Type B pancreatic cell (in vitro differentiated cells): ENCODE measurements around the gene RAB10. TPM values are rescaled to one million over a fixed set of nuclear protein-coding genes. Genes with fewer than 3 reads are reported as not detected.

Experiments used
- DNase-seq: peaks from one replicate; pipeline ENCODE4 v3.0.0; 2021; ENCODE audit warnings: mixed read lengths; ENCODE audit not compliant: unreplicated experiment; ENCODE audit errors: extremely low spot score
- H3K27ac Mint-ChIP-seq: 2 replicates; pipeline ENCODE4 v1.8.0; 2021; ENCODE audit warnings: mild to moderate bottlenecking, mixed read lengths
- H3K27me3 Mint-ChIP-seq: 2 replicates; pipeline ENCODE4 v1.8.0; 2021; ENCODE audit warnings: mixed read lengths
- H3K36me3 Mint-ChIP-seq: 2 replicates; pipeline ENCODE4 v1.8.0; 2021; ENCODE audit warnings: mixed read lengths
- H3K4me1 Mint-ChIP-seq: one replicate; pipeline ENCODE4 v1.8.0; 2021; ENCODE audit warnings: mixed read lengths; ENCODE audit not compliant: unreplicated experiment
- H3K4me3 Mint-ChIP-seq: 2 replicates; pipeline ENCODE4 v1.8.0; 2021; ENCODE audit warnings: mild to moderate bottlenecking, mixed read lengths
- H3K9me3 Mint-ChIP-seq: 2 replicates; pipeline ENCODE4 v1.8.0; 2021; ENCODE audit warnings: mixed read lengths
- total RNA-seq: library from RNA; stranded (reverse); gene quantifications from 2 replicates; pipeline ENCODE4 v1.2.1, GENCODE V29; 2021; ENCODE audit warnings: low replicate concordance
- TF ChIP-seq, protein P1 (sequence below): fragments of 200-600 bp; sonication (generic); conservative IDR thresholded peaks from 2 replicates; pipeline ENCODE4 v1.5.0; 2021; ENCODE audit warnings: antibody characterized with exemption, mild to moderate bottlenecking

RAB10 gene
- total RNA-seq, 1 donor from 2014 or later, result 143 TPM

DNA sequence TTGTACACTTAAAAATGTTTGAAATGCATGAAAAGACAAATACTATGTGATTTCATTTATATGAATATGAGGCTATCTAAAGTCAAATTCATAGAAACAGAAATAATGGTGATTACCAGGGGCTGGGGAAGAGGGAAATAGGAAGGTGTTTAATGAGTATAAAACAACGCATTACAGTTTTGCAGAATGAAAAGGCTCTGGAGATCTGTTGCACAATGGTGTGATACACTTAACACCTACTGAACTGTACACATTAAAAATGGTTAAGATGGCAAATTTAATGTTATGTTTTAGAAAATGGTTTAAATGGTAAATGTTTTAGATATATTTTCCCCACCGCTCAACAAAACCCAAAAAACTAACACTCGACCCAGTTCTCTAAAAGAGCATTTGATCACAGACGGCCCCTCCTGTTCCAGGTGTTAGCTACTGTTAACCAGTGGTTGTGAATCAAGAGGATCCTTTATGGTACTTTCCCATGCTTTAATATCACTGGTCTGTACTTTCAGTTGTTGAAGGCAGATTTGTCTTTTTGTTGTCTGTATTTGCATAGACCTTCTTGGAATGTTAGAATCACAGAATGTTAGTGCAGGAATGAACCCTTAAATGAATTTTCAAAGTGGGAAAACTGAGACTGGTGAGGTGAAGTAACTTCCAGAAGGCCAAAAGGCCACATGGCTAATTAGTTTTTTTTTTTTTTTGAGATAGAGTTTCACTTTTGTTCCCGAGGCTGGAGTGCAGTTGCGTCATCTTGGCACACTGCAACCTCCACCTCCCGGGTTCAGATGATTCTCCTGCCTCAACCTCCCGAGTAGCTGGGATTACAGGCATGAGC is 10.2 kb downstream of the RAB10 start:
- peaks cover 33% of the 10 kb centered on the region for H3K36me3 Mint-ChIP-seq
- H3K27ac Mint-ChIP-seq, result peak overlapping the region; percentile 1
- DNase-seq, result no peak
- no peaks in the 10 kb centered on the region for H3K9me3 Mint-ChIP-seq
- peaks cover 19% of the 10 kb centered on the region for H3K4me1 Mint-ChIP-seq
- H3K27me3 Mint-ChIP-seq, result no peaks in the 10 kb centered on the region
- TF ChIP-seq, protein P1, sequence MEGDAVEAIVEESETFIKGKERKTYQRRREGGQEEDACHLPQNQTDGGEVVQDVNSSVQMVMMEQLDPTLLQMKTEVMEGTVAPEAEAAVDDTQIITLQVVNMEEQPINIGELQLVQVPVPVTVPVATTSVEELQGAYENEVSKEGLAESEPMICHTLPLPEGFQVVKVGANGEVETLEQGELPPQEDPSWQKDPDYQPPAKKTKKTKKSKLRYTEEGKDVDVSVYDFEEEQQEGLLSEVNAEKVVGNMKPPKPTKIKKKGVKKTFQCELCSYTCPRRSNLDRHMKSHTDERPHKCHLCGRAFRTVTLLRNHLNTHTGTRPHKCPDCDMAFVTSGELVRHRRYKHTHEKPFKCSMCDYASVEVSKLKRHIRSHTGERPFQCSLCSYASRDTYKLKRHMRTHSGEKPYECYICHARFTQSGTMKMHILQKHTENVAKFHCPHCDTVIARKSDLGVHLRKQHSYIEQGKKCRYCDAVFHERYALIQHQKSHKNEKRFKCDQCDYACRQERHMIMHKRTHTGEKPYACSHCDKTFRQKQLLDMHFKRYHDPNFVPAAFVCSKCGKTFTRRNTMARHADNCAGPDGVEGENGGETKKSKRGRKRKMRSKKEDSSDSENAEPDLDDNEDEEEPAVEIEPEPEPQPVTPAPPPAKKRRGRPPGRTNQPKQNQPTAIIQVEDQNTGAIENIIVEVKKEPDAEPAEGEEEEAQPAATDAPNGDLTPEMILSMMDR, result no peak
- peak overlapping the region; percentile 13 for H3K4me3 Mint-ChIP-seq

DNA sequence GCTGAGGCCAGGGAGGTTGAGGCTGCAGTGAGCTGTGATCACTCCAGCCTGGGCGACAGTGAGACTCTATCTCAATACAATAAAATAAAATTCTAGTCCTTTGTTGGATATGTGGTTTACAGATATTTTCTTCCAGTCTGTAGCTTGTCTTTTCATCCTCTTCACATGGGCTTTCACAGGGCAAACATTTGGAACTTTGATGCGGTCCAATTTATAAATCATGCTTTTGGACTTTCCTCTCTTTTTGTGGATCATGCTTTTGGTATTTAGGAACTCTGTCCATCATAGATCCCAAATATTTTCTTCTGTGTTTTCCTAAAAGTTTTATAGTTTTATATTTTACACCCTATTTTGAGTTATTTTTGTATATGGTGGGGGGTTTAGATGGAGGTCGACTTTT is 14.9 kb downstream of the RAB10 start:
- H3K9me3 Mint-ChIP-seq, result no peaks in the 10 kb centered on the region
- TF ChIP-seq, protein P1, result no peak
- H3K27ac Mint-ChIP-seq, result no peak overlapping the region
- peaks cover 21% of the 10 kb centered on the region for H3K4me1 Mint-ChIP-seq
- no peak overlapping the region for H3K4me3 Mint-ChIP-seq
- H3K27me3 Mint-ChIP-seq, result no peaks in the 10 kb centered on the region
- peaks cover 31% of the 10 kb centered on the region for H3K36me3 Mint-ChIP-seq
- no peak for DNase-seq

DNA sequence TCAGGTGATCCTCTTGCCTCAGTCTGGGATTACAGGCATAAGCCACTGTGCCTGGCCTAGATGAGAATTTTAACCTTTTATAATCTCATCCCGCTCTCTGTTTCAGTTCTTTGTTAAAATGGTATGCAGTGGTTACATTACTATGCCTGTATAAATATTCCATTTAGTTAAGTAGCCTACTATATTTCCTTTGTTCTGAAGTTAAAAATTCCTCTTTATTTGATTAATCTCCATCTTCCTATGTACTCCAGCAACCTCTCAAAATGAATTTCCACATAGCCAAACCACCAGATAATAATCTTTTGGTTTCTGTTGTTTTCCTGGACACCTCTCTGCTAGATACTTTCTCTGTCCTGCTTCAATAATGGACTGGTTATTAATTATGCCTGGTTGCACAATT is 15.8 kb downstream of the RAB10 start:
- Mint-ChIP-seq H3K4me1 (peaks cover 16% of the 10 kb centered on the region), H3K9me3 (no peaks in the 10 kb centered on the region), H3K27me3 (no peaks in the 10 kb centered on the region), H3K4me3 (peak overlapping the region; percentile 10), H3K36me3 (peaks cover 25% of the 10 kb centered on the region), H3K27ac (peak overlapping the region; percentile 55)
- no peak for DNase-seq
- TF ChIP-seq, protein P1, result no peak

DNA sequence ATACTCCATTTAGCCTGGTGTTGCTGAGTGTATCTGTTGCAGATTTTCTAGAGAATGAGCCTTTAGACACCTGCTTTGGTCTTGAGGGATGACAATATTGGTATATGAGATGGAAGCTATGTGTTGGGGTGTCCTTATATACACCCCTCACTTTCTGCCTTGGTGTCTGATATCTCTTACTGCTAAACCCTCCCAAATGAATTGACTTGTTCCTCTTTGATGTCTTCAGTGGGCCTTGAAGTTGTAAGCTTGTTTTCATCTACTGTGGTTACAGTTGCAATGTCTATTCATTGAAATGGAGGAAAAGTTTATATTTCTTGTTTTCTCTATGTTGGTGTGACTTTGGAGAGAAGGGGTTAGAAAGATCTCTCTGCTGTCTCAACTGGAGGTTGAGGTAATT is 18.9 kb downstream of the RAB10 start:
- Mint-ChIP-seq H3K27ac (peak overlapping the region; percentile 27), H3K9me3 (no peaks in the 10 kb centered on the region), H3K27me3 (no peaks in the 10 kb centered on the region), H3K4me1 (peaks cover 24% of the 10 kb centered on the region), H3K36me3 (peaks cover 24% of the 10 kb centered on the region), H3K4me3 (no peak overlapping the region)
- TF ChIP-seq, protein P1, result no peak
- no peak for DNase-seq

DNA sequence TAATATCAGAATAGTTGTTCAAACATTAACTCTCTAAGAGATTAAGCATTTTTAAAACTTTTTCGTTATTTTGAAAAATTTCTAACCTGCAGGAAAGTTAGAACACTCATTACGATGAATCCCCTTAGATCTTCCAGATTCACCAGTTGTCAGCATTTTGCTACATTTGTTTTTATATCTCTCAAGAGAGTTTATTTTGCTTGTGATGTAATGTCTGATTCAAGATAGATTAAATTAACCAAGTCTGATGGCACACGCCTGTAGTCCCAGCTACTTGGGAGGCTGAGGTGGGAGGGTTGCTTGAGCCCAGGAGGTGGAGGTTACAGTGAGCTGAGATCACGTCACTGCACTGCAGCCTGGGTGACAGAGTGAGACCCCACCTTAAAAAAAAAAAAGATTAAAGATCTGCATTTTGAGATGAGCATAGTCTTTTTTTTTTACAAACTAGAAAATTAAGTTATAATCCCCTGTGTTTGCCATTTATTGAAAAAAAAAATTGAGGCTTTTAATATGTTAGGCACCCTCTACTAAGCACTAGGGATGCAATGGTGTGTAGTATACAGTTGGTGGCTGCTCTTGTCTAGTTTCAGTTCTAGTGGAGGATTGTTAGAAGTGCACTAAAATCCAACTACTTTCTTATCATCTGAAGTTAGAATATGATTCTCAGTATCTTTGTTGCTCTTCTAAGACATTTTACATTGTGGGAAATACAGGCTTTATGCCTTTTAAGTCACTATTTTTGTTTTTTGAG is 20.9 kb downstream of the RAB10 start:
- H3K36me3 Mint-ChIP-seq, result peaks cover 19% of the 10 kb centered on the region
- no peak for DNase-seq
- peaks cover 29% of the 10 kb centered on the region for H3K4me1 Mint-ChIP-seq
- no peak overlapping the region for H3K4me3 Mint-ChIP-seq
- no peaks in the 10 kb centered on the region for H3K9me3 Mint-ChIP-seq
- H3K27ac Mint-ChIP-seq, result no peak overlapping the region
- TF ChIP-seq, protein P1, result no peak
- H3K27me3 Mint-ChIP-seq, result no peaks in the 10 kb centered on the region
